OCI-LY1 (cell line): ENCODE results near the gene SCAPER.

Source experiments
- H2AFZ ChIP-seq: fragments of 200-600 bp; sonication (generic), shearing (Covaris generic); 2 replicates; pipeline ENCODE4 v1.6.0; 2014; ENCODE audit warnings: antibody characterized with exemption, mild to moderate bottlenecking, low read length
- H3F3A ChIP-seq: fragments of 200-600 bp; sonication (generic), shearing (Covaris generic); 2 replicates; pipeline ENCODE4 v1.6.0; 2014; ENCODE audit warnings: mild to moderate bottlenecking, antibody characterized with exemption, low read length, moderate library complexity; ENCODE audit not compliant: insufficient read depth
- H3K27ac ChIP-seq: fragments of 200-600 bp; sonication (generic); 2 replicates; pipeline ENCODE4 v1.5.1; 2014; ENCODE audit warnings: low read length, mixed run types, mild to moderate bottlenecking, low read depth; ENCODE audit not compliant: poor library complexity, severe bottlenecking
- H3K27me3 ChIP-seq: fragments of 200-600 bp; sonication (generic); 2 replicates; pipeline ENCODE4 v1.6.0; 2014; ENCODE audit warnings: antibody characterized with exemption, mild to moderate bottlenecking, low read length, moderate library complexity; ENCODE audit not compliant: insufficient read depth
- H3K36me3 ChIP-seq: fragments of 200-600 bp; sonication (generic); 2 replicates; pipeline ENCODE4 v1.6.1; 2014; ENCODE audit warnings: mild to moderate bottlenecking, antibody characterized with exemption, low read length, moderate library complexity, mixed read lengths; ENCODE audit not compliant: insufficient read depth
- H3K4me1 ChIP-seq: fragments of 200-600 bp; sonication (generic); 2 replicates; pipeline ENCODE4 v1.5.1; 2014; ENCODE audit warnings: mild to moderate bottlenecking, low read length, moderate library complexity; ENCODE audit not compliant: insufficient read depth, severe bottlenecking
- H3K4me2 ChIP-seq: fragments of 200-600 bp; sonication (generic), shearing (Covaris generic); 2 replicates; pipeline ENCODE4 v1.6.1; 2014; ENCODE audit warnings: low read length
- H3K4me3 ChIP-seq: fragments of 200-600 bp; sonication (generic); 2 replicates; pipeline ENCODE4 v1.5.1; 2014; ENCODE audit warnings: low read length, low read depth, mild to moderate bottlenecking, mixed read lengths; ENCODE audit not compliant: poor library complexity, severe bottlenecking
- H3K79me2 ChIP-seq: fragments of 200-600 bp; shearing (Covaris generic); 2 replicates; pipeline ENCODE4 v1.6.1; 2016; ENCODE audit warnings: mixed run types, low read length, mixed read lengths; ENCODE audit not compliant: insufficient read depth
- H3K9ac ChIP-seq: fragments of 200-600 bp; sonication (generic), shearing (Covaris generic); 2 replicates; pipeline ENCODE4 v1.6.1; 2014; ENCODE audit warnings: mild to moderate bottlenecking, low read length, mixed read lengths
- H3K9me2 ChIP-seq: fragments of 200-600 bp; sonication (generic), shearing (Covaris generic); 2 replicates; pipeline ENCODE4 v1.6.1; 2014; ENCODE audit warnings: low read depth, mild to moderate bottlenecking, low read length, mixed read lengths
- H3K9me3 ChIP-seq: fragments of 200-600 bp; shearing (Covaris generic); 2 replicates; pipeline ENCODE4 v1.6.1; 2014; ENCODE audit warnings: low read length, mixed read lengths
- H4K20me1 ChIP-seq: fragments of 200-600 bp; sonication (generic), shearing (Covaris generic); 2 replicates; pipeline ENCODE4 v1.6.0; 2016; ENCODE audit warnings: mild to moderate bottlenecking, low read length; ENCODE audit not compliant: insufficient read depth
- CTCF ChIP-seq: fragments of 200-600 bp; sonication (generic), shearing (Covaris generic); IDR thresholded peaks from 2 replicates; pipeline ENCODE4 v1.5.1; 2017; ENCODE audit warnings: mild to moderate bottlenecking, antibody characterized with exemption, low read length, moderate library complexity, mixed read lengths
- EZH2 ChIP-seq: fragments of 200-600 bp; sonication (generic), shearing (Covaris generic); IDR thresholded peaks from 2 replicates; pipeline ENCODE4 v1.8.0; 2017; ENCODE audit warnings: borderline replicate concordance, mixed run types, mild to moderate bottlenecking, antibody characterized with exemption, low read length, moderate library complexity, mixed read lengths

SCAPER gene

GRCh38 chr15:76803049-76803571 is 102.0 kb downstream of the SCAPER start:
- no peaks in the 10 kb centered on the region for H3K9me2 ChIP-seq

GRCh38 chr15:76802411-76802810 is 102.7 kb downstream of the SCAPER start:
- H3K27ac ChIP-seq, result no peak overlapping the region
- H3K4me1 ChIP-seq, result no peaks in the 10 kb centered on the region
- no peak overlapping the region for H2AFZ ChIP-seq
- H3K9me2 ChIP-seq, result no peaks in the 10 kb centered on the region
- H3K9me3 ChIP-seq, result no peaks in the 10 kb centered on the region
- no peaks in the 10 kb centered on the region for H3K79me2 ChIP-seq
- H4K20me1 ChIP-seq, result no peaks in the 10 kb centered on the region
- H3K36me3 ChIP-seq, result no peaks in the 10 kb centered on the region
- H3F3A ChIP-seq, result no peaks in the 10 kb centered on the region
- no peak overlapping the region for H3K9ac ChIP-seq
- no peak for TF ChIP-seq CTCF
- no peak for TF ChIP-seq EZH2
- no peak overlapping the region for H3K4me2 ChIP-seq
- H3K27me3 ChIP-seq, result no peaks in the 10 kb centered on the region
- no peak overlapping the region for H3K4me3 ChIP-seq

More at GRCh38 chr15:76803049-76803571, 102.0 kb downstream of the SCAPER start:
- Histone ChIP-seq H3K27me3 (no peaks in the 10 kb centered on the region), H3F3A (no peaks in the 10 kb centered on the region), H3K4me1 (no peaks in the 10 kb centered on the region), H3K27ac (no peak overlapping the region), H3K9ac (no peak overlapping the region), H2AFZ (no peak overlapping the region), H3K4me2 (no peak overlapping the region), H3K79me2 (no peaks in the 10 kb centered on the region), H4K20me1 (no peaks in the 10 kb centered on the region), H3K4me3 (no peak overlapping the region), H3K36me3 (no peaks in the 10 kb centered on the region), H3K9me3 (no peaks in the 10 kb centered on the region)
- TF ChIP-seq EZH2, result no peak
- TF ChIP-seq CTCF, result no peak

GRCh38 chr15:76799760-76800159 is 105.4 kb downstream of the SCAPER start:
- no peaks in the 10 kb centered on the region for H4K20me1 ChIP-seq
- H3K9me2 ChIP-seq, result no peaks in the 10 kb centered on the region
- H3F3A ChIP-seq, result no peaks in the 10 kb centered on the region
- H3K9ac ChIP-seq, result no peak overlapping the region
- no peaks in the 10 kb centered on the region for H3K4me1 ChIP-seq
- TF ChIP-seq CTCF (no peak), EZH2 (no peak)
- H3K27me3 ChIP-seq, result no peaks in the 10 kb centered on the region
- H2AFZ ChIP-seq, result no peak overlapping the region
- H3K27ac ChIP-seq, result no peak overlapping the region
- H3K9me3 ChIP-seq, result no peaks in the 10 kb centered on the region
- H3K4me2 ChIP-seq, result no peak overlapping the region
- no peak overlapping the region for H3K4me3 ChIP-seq
- H3K36me3 ChIP-seq, result no peaks in the 10 kb centered on the region
- H3K79me2 ChIP-seq, result no peaks in the 10 kb centered on the region
